HT1080 (cell line): ENCODE measurements around the gene SULF2. TPM values are rescaled to one million over a fixed set of nuclear protein-coding genes. Genes with fewer than 3 reads are reported as not detected.

ENCODE experiments used
- DNase-seq: peaks from one replicate; pipeline ENCODE4 v3.0.0-alpha.2; 2015; ENCODE audit warnings: low read depth
- total RNA-seq: library from RNA; depleted of rRNA; stranded (reverse); fragments of >200 nt; shearing (Covaris generic); gene quantifications from 2 replicates; pipeline ENCODE4 v1.2.3, GENCODE V29; 2014

SULF2 gene
- total RNA-seq, 1 experiment from 2014 or later = 5.6 TPM

- DNase-seq = peak; percentile 11
These were observed 44.5 kb downstream of the SULF2 start for GRCh38 chr20:47740862-47741184.

GRCh38 chr20:47740121-47740861 is 45.0 kb downstream of the SULF2 start:
- DNase-seq = no peak

DNA sequence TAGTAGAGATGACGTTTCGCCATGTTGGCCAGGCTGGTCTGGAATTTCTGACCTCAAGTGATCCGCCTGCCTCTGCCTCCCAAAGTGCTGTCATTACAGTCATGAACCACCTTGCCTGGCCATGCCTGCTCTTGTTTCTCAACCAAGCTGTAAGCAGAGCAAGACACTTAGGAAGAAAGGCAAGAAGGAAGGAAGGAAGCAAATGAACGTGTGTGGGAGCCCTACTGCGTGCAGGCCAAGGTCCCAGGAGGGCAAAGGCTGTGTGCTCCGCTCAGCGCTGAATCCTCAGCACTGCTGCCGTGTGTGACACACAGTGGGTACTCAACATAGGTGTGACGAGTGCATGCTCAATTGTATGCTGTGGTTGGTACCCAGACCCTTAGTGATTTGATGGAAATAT is 47.4 kb downstream of the SULF2 start:
- DNase-seq = no peak

GRCh38 chr20:47736570-47737152 is 48.6 kb downstream of the SULF2 start:
- DNase-seq = no peak

- DNase-seq = no peak
These were observed 49.6 kb downstream of the SULF2 start for GRCh38 chr20:47735412-47736400.

- DNase-seq = no peak
These were observed 50.4 kb downstream of the SULF2 start for GRCh38 chr20:47734870-47735269.

- no peak for DNase-seq
These were observed 51.4 kb downstream of the SULF2 start for GRCh38 chr20:47733892-47734291.

DNA sequence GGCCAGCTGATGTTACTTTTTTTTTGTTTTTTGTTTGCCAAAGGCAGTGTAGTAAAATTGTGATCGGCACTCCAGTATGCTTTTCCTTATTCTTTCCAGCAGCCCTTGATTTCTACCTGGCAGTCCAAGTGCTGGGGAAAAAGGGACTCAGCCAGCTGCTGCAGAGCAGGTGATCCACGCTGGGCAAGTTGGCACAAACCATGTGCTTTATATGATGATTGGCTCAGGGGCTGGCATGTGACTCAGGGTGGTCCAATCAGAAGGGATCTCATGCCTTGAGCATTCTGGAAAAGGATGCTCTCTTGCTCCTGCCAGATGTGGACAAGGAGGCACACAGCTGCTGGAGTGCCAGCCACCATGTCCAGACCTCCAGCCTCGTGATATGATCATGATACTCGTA is 54.5 kb downstream of the SULF2 start:
- no peak for DNase-seq

DNA sequence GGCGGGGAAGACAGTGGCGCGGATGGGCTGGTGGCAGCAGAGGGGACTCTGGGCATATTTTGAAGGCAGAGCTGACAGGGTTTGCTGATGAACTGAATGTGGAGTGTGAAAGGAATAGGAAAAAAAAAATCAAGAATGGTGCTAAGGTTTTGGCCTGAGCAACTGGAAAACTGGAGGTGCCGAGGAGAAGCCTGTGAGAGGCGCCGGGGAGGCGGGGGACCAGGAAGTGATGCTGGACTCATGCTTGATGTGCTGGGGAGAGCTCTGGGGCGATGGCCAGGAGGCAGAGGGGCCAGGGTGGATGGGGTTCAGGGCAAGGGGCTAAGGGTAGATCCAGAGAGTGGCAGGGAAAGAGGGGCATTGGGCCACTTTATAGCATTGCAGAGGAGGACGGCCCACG is 55.8 kb downstream of the SULF2 start:
- no peak for DNase-seq

DNA sequence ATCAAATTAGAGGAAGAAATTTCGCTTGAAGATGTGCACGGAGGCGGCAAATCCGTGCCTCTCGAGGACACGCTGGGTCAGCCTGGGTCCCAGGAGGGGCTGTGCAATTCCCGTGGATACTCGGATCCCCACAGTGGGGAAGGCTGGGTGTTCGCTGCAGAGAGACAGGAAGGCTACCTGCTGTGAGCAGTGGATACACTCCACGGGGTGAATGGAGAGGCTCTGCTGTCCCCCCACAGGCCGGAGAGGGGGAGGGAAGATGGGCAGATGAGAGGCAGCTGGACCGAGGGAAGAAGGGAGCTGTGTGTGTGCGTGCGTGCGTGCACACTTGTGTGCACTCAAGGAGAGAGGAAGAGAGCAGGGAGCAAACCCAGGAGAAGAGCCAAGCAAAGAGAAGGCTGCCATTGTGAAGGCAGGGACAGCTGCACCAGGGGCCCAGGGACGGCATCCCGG is 57.3 kb downstream of the SULF2 start:
- no peak for DNase-seq

DNA sequence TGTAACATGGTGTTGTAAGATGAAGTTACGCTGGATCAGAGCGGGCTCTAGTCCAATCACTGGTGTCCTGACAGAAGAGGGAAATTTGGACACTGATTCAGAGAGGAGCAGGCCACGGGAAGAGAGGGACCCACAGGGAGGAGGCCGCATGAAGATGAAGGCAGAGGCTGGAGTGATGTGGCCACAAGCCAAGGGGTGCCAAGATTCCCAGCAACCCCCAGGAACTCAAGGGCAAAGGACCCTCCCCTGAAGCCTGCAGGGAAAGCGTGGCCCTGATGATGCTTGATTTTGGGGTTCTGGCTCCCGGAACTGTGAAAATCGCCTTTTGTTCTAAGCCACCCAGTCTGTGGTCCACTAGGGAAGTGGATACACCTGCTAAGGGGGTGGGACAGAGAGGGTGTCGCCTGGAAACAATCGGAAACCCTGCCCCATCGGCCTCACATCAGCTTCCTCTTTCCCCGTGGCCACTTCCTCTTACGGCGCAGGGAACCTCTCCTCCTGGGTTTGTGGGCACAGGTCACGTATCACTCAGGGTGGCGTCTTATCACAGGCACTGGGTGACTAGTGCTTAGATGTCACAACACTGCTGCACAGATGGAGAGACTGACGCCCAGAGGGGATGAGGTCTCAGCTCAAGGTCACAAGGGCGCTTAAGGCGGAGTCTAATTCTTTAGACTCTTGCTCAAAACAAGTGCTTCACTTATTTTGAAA is 58.0 kb downstream of the SULF2 start:
- no peak for DNase-seq

GRCh38 chr20:47726632-47727031 is 58.6 kb downstream of the SULF2 start:
- no peak for DNase-seq

- peak; percentile 80 for DNase-seq
These were observed 59.9 kb downstream of the SULF2 start for GRCh38 chr20:47725248-47725973.

DNA sequence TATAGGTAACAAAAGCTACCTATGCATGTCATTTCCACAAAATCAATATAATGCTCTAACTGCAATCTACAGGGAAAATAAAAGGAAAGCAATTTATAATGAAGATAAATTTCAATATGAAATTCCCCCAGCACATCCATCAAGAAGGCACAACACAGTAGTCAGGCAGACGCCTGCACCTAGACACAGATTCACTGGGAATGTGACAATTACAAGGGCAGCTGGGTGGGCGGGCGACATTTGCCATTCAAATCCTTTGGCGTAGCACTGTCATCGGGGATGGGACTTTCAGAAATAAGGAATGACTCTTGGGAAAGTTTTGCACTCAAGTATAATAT is 60.4 kb downstream of the SULF2 start:
- no peak for DNase-seq

DNA sequence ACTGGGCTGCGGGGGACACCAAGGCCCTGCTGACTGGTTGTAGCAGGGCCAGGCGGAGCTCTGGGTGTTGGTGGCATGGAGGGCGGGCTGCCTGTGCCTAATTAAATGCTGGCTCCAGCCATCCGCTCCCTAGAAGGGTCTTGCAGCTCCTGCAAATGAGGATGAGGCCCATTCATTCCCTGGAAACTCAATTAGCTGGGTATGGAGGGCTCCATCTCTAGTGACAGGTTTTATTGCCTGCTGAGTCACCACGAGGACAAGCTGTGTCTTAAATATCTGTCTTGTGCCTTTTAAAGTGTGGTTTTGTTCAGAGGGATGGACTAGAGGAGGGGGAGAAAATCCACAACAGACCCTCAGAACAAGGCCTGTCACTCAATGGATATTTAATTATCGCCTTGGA is 60.9 kb downstream of the SULF2 start:
- DNase-seq = no peak

DNA sequence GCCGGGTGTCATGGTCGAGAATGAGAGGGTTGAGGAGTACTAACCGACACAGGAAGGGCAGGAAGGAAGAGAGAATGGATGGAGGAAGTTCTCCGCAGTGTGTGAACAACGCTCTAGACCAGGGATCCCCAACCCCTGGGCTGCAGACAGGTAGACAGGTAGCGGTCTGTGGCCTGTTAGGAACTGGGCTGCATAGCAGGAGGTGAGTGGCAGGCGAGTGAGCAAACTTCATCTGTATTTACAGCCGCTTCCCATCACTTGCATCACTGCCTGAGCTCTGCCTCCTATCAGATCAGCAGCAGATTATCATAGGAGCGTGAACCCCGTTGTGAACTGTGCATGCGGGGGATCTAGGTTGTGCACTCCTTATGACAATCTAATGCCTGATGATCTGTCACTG is 62.0 kb downstream of the SULF2 start:
- no peak for DNase-seq

- DNase-seq = no peak
These were observed 64.4 kb downstream of the SULF2 start for GRCh38 chr20:47720636-47721427.

DNA sequence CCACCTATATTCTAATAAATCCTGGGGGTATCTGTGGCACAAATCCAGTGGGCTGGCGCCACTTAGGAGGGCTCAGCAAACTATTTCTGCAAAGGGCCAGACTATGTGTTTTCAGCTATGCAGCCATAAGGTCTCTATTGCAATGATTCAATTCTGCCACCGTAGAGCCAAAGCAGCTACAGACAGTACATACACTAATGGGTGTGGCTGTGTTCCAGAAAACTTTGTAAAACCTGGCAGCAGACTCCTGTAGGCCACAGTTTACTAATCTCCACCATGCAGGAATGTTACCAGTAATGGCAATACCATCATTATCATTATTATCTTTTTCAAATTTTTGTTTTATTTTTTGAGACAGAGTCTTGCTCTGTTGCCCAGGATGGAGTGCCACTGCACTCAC is 65.7 kb downstream of the SULF2 start:
- no peak for DNase-seq

DNA sequence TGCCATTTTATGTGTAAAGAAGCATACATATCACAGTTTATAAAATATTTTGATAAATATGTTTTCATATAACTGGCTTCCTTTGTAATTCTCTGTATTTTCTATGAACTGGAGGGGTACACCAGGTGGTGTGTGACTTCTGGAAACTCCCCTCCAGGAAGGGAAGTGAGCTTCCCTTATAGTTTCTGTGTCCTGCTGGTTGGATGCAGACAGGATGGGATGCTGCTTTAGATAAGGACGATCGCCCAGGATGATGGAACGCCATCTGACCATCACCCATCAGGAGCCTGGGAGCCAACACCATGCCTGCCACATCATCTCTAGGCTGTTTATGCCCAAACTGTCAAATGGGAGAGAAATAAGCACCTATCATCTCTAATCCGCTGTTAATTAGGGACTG is 66.1 kb downstream of the SULF2 start:
- DNase-seq = no peak

- DNase-seq = no peak
These were observed 66.9 kb downstream of the SULF2 start for GRCh38 chr20:47718398-47718797.
